HG03565 (cell line): ENCODE results near the gene CAPN13.

Experiments used
- ATAC-seq: cut with Tn5 transposase; IDR thresholded peaks from one replicate; pipeline ENCODE4 v1.9.1; 2021; ENCODE audit warnings: mild to moderate bottlenecking, moderate library complexity; ENCODE audit not compliant: unreplicated experiment

CAPN13 gene

DNA sequence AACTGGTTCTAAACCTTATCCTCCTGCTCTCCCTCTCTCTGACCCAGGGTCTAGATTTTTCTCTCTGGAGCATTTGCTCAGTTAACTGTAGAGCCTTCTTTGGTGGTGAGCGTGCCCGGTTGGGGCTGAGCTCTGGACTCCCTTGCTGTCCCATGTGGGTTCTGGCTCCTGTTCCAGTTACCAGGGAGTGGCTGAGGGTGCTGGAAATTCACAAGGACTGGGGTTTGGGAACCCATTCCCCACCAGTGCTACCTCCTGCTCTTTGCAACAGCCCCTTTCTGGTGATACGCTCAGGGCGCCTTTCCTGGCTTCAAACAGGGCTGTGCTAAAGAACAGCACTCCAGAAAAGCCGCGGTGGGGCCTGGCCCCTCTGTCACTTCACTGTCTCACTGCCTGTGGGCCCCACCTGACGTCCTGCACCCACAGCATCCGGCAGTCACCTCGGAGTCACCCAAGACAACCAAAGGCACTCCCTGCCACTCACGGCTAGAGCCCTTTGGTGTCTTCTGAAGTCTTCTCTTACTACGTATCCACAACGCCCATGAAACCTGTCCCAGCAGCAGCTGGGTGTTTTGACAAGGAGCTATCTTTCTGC lies 41.3 kb downstream of the CAPN13 start:
- ATAC-seq, result no peak

DNA sequence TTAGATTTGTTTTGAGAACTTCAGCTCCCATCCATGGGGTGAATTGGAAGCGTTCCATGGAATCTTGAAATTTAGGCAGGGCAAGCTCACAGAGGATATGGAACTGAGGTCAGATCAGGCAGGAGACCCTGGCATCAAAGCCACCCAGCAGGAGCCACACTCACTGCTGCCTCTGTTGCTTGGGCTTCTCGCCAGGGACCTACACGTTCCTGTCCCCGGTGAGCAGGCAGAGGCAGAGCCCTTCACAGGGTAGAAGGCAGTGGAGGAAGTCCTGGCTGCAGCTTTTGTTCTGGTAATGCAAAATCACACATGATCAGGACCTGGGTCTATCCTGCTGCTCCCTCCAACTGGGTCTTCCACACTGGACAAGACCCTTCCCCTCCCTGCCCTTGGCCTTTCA lies 42.1 kb downstream of the CAPN13 start:
- no peak for ATAC-seq

DNA sequence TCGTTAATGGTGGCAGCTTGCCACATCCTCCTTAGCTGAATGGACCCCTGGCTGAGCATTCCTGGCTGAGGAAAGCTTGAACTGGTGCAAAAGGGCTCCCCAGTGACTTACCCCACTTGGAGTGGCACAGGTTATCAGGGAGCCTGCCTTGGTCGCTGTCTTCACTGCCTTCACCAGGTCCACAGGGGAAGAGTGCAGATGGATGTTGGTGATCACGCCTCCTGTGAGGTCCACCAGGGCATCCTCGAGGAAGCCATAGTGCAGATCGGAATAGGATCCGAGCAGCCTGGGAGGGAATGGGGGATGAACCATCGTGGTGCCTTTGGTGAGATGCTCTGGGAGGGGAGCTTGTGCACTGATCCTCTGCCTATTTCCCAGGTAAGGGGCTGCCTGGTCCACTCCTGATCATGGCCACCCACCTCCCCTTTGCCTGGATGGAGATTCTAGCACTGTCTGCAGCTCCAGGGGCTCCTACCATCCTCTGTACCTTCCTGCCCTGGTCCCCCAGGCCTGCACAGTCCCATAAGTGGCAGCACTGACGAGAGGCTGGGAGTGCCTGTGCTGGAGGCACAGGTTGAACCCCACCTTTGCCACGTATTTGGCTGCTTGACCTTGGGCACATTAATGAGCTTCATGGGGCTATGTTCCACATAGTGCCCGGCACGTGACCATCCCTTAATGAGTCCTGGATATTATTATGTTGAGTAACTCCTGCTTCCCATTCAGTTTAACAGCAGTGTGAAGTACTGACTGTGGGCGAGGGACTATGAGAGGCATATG lies 43.0 kb downstream of the CAPN13 start:
- no peak for ATAC-seq

DNA sequence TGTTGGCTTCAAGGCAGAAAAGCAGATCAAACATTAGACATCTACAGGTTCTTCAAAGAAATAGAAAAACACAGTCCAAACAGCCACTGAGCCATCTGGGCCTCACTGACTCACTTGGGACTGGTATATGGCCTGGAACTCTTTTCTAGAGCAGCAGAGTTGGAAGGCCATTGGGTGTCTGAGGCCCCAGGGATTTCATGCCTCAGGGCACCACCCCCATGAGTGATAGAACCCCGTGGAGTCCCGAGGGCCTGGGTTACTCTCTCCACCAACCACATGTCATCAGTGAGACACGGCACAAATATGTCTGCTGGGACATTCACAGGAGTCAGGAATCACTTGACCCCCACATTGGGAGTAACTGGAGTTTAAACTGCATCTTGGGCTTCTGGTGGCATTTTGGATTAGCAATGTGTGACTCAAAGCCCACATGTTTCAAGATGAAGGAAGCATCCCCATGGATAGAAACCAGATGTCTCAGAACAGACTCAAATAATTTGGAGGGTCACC lies 44.0 kb downstream of the CAPN13 start:
- ATAC-seq, result no peak

DNA sequence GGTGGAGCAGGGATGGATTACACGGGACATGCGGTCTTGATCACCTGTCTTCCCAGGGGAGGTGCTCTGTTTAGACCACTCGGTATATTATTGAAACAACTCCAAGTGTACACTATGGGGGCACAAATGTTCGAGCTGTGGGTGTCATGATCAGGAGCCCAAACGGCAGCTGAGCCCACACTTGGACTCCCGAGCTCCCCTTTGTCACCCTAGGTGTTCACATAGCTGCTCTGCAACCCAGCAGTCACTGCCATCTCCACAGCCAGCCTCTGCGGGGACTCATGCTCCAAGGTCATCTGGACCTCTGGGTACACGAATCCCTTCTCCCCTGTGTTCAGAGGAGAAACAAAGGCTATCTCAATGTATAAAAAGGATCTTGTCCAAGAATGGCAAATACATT lies 46.0 kb downstream of the CAPN13 start:
- ATAC-seq, result no peak

DNA sequence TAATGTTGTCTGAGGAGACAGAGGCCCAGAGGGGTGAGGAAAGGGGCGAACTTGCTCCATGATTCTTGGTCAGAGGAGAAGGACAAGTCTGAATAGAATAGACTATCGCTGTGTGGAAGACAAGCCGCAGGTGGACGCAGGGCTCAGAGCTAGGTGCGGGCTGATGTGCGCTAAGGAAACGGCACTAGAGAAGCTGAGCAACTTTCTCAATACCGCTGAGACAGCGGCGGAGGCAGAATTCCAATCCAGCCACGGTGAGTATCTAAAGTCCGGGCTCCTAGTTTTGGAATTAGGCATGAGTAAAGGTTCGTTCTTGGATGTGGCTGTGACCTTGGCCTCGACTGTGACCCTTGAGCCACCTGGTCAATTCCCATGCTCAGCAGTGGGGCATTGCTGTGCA lies 47.8 kb downstream of the CAPN13 start:
- ATAC-seq, result no peak

DNA sequence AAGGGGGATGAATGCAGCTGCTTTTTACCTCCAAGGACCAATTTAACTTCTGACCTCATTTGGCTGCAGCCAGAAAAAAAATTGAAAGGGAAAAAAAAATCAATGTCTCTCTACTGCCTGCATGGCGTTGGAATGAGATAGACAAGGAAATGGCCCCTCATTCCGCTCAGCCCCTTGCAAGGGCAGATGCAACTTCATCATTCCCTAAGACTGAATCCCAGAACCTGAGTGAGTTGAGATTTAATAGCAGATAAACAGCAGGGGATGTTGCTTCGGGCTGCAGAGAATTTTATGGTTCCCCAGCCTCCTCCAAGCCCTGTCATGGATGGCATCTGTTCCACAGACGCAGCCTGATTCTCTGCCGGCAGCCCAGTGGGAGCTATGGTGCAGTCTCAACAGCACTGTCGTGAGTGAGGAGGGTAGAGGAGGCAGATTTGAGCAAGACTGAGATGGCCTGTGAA lies 49.0 kb downstream of the CAPN13 start:
- no peak for ATAC-seq

DNA sequence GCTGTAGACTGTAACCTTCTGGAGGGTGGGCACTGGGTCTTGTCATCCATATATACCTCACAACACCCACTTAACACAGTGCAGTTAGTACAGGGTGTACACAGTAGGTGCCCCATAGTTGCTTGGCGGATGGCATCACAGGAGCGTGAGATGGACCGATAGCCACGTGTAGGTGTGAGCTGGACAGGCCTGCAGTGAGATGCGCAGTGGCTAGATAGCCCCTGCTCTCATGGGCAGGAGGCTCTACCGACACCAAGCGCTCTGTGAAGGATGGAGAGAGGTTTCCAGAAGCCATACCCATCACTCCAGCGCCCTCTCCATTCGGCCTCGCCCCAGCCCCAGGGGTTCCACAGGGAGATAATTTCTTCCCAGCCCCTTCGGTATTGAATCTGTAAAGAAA lies 49.5 kb downstream of the CAPN13 start:
- ATAC-seq, result no peak

DNA sequence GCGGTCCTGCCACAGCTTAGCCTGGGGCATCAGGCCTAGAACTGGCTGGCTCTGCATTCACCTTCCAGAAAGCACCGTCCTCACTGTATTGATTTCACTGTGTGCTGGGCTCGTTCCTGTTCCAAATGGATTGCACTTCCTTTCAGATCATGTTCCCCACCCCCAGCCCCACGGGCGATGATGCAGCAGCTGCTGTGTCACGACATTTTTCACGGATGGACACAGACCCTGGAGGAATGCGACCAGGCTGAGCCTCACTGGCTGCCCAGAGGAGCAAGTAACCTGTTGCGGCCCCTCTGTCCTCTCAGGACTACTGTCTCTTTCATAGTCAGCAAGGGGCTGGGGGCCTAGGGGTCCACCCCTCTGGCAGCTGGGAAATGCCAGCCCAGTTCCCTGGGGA lies 50.3 kb downstream of the CAPN13 start:
- no peak for ATAC-seq

DNA sequence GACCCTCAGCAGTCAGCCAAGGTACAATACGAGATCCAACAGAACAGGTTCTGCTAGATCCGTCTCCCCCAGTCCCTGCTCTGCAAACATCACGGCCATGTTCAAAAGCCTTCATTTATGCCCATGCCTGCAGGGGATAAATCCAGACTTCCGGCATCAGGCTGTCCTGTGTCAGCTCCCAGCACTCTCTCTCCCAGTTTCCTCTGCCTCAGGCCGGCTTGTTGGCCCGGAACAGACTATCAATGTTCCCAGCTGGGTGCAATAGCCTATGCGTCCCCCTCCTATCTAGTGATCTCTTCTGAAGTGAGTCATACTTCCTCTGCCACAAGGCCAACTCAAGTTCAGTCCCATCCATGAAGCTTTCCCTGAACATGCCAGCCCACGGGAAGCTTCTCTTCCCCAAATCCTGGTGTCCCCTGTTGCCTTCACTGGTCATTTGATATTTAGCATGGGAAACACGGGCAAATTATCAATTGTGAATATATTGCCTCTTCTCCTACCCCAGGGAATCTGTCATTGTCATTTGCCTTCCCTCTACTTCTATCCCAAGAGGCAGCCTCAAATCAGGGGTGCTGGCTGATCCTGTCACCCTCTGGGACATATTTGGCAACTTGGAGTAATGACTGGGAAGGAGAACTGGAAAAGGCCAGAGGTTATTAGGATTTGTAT lies 51.1 kb downstream of the CAPN13 start:
- no peak for ATAC-seq

DNA sequence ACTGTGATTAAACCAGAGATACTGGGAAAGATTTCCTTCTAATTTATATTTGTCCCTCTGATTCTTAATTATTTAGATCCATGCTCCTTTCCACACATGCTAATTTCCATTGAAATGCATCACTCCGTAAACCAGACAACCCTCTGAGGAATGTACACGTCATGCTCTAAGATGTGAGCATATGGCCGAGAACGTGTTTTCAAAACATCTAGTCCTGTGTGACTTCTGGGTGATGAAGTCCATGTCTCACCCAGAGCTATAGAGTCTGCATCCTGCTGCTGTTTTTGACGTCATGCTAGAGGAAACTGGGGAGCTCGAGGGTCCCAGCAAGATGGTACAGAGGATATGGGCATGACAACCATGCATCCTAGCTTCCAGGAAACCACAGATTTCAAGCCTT lies 53.6 kb downstream of the CAPN13 start:
- ATAC-seq, result no peak

DNA sequence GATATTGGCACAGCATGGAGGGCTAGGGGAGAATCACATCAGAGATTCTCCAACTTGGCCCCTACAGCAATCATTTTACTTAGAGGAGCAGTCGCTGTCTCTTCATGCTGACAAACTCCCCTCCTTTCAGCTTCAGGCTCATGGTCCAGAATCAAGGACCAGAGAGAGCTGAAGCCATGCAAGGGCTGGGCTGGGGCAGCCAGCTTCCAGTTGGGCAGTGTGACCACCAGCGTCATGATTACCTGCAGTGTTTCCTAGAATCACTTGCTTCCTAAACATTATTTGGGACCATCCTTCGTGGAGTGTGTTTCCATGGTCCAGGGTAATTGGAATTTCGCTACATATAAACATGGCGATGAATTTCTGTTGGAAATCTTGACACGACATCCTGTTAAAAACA lies 54.4 kb downstream of the CAPN13 start:
- ATAC-seq, result no peak

DNA sequence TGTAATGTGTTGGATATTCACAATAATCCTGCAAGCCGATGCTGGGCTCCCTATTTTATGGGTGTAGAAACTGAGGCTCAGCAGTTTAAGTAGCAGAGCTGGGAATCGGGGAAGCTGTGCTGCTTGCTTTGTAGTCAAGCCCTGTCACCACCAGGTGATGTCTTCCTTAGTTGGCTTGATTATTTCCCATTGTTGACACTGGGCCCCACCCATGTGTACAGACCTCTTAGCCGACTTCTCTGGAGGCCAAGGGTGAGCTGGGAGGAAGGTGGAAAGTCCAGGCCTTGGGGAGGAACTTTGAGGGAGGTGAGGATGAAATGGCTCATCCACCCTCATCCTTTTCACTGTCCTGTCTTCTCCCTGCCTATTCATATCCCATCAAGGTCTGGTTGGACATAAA lies 60.0 kb downstream of the CAPN13 start:
- ATAC-seq, result no peak

DNA sequence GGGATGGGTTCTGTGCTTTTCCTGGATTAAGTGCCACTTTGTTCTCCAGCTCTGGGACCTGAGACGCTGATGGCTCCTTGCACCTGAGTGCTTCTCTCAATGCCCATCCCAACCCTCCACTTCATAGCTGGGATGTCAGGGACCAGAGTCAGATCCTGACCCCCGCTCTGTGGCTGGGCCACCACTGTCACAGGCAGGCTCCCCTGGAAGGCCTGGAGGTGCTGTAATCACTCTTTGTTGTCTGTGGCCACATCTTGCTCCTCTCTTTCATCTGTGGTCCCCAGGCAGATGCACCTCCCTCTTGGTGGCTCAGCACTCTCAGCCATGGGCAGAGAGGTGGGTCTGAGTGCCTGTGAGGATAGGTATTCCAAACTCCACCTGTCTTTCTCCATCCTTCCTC lies 62.4 kb downstream of the CAPN13 start:
- ATAC-seq, result no peak

DNA sequence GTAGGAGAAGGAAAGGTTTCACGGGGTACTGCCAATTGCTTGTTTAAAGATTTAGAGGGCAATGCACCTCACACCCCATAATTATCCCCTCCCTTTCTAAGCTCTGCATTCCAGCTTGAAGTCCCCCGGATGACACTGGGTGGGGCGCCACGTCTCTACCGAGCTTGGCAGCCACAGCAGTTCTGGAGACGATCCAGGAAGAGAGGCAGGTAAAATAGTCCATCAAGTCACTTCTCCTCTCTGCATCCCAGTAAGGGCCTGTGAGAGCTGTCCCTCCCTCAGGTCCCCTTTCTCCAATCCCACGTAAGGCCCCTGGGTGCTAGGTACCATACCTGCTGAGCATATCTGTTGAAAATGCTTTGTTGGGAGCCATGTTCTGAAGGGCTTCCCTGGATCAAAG lies 65.7 kb downstream of the CAPN13 start:
- no peak for ATAC-seq

DNA sequence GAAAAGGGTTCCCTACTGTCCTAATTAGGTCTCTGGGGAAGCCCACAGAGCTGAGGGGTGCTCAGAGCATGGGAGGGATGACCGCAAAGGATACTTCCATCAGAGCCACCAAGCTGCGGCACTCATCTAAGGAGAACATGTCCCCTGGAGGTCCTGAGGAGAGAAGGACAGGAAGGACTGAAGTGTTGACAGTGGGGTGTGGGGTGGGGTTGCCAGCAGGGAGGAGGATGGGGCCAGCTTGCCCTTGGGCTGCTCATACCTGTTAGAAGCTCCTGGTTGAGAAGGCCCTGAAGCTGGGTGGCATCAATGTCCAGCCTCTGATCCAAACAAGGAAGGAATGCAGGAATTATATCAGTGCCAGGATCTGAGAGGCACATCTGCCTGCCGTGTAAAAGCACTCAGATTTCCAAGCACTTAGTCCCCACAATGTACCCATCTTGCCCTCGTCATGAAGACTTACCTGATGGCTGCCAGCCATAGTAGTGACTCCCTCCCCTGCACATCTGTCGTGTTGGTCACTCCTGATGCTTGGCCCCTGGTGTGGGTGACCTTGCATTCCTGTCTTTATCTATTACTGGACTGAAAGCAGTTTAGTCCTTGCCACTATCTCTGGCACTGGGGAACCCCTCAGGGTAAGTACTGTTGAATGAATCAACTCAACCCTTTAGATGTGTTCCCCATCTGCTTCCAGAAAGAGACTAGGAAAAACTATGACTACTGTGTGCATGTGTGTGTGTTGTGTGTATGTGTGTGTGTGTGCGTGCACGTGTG lies 68.9 kb downstream of the CAPN13 start:
- no peak for ATAC-seq

DNA sequence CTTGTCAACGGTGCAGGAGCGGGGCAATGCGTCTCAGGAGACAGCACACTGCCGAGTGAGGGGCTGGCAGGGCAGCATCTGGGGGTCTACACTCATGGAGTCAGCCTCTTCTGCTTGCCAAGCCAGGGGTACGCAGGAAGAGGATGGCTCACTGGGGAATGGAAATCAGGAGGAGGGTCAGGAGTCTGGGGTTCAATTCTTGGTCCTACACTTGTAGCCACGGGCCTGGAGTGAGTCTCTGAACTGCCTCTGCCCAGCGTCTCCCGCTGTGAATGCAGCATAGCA lies 70.0 kb downstream of the CAPN13 start:
- no peak for ATAC-seq

DNA sequence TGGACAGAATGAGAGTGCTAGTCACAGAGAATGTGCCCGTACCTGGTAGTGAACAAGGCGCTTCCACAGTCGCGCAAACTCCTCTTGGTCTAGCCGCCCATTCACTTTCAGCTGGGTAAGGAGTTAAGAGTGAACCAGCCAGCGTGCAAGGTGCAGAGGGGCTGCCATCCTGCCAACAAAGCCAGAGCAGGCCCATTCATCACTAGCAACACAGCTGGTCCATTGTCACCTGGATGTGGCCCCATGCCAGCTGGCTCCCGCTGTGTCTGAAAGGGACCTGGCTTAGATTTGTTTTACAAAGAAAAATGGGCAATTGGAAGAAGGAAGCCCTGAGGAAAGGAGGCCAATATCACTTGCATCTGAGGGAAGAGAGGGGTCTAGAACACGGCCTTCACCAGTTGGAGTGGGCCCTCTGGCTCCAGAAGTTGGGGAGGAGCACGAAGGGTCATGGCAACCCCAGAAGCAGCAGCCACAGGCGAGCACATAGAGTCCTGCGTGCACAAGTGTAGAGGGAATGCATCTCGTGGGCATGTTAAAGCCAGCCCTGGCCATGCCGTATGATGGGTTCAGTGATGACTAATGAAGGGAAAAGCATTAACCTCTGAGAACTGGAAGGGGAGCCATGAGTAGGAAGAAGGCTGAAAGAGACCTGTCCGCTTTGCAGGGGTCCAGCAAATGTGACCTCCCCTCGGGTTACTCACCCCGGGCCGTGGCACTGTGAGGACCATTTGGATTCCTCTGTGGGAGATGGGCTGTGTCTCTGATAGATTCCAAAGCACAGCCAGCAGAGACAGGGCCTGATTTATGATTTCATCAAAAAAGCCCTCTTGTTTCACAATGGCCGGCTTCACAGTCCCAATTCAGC lies 70.6 kb downstream of the CAPN13 start:
- no peak for ATAC-seq

DNA sequence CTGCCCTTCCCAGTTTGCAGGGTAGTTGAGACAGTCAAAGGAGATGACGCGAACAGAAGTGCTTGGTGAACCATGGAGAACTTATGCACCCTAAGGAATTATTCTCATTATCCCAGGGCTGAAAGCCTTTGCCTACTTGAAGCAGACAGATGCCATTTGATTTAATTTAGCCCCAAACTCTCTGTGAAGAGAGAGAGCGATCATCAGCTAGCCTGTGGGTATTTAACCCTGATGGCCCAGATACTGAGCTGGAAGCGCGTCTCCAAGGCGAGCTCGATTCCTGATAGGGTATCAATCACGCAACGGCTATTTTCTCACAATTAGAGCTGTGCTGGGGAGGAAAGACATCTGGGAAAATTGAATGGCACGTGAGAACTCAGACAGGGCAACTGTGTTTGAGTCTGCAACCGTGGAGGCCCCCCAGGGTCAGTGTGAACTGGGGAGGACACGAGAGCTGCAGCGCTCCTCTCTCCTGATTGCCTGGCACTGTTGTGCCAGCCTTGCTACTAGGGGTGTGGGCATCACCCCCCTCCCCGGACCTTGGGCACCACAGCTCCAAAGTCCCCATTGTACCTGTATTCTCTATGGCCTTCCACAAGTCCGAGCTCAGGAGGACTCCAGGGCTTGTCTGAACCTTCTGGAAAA lies 73.2 kb downstream of the CAPN13 start:
- no peak for ATAC-seq

DNA sequence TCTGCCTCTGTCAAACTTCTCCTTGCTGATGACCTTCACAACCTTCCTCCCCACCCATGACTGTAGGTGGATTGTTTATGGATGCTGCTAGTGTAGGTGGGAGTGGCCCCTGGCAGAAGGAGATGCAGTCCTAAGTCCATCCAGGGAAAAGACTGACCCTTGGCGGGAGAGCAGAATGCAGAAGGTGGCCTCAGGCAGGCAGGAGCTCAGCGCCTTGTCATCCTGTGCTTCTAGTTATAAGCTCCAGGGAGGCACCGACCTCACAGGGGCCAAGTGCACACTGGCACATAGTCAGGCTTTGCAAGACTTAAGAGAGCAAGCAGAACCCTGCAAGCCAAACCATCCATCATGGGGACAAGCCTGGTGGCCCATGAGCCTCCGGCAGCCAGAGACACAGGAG lies 74.4 kb downstream of the CAPN13 start:
- no peak for ATAC-seq
